ENCODE data around the gene ATP11A. TPM values are rescaled to one million over a fixed set of nuclear protein-coding genes. Genes with fewer than 3 reads are reported as not detected.
A peak's percentile ranks its signal among the peaks of the same experiment; 100 is the strongest.

The ATP11A gene
- total and polyA plus RNA-seq, 9 of the 15 experiments (the other 6 are each of a cell fraction or from before 2014, with no cell fraction given) = 0.38 to 34.2 (median 4.2) TPM

- TF ChIP-seq FOXO4 (CRISPR knock-in tag; IDR thresholded peaks at IDR 0.05) = no peak
- TF ChIP-seq ARID1B (IDR thresholded peaks at IDR 0.05) = peak; percentile 98
- peak; percentile 40; the same call in 1 of the 2 replicates for TF ChIP-seq ZBTB33 (CRISPR knock-in tag; IDR thresholded peaks at IDR 0.05)
- TF ChIP-seq DIDO1 (tag; IDR thresholded peaks at IDR 0.05; ENCODE audit: low read depth) = no peak
- peak; percentile 84 for TF ChIP-seq NBN (IDR thresholded peaks at IDR 0.05; ENCODE audit: low read depth)
- TF ChIP-seq, protein P1, sequence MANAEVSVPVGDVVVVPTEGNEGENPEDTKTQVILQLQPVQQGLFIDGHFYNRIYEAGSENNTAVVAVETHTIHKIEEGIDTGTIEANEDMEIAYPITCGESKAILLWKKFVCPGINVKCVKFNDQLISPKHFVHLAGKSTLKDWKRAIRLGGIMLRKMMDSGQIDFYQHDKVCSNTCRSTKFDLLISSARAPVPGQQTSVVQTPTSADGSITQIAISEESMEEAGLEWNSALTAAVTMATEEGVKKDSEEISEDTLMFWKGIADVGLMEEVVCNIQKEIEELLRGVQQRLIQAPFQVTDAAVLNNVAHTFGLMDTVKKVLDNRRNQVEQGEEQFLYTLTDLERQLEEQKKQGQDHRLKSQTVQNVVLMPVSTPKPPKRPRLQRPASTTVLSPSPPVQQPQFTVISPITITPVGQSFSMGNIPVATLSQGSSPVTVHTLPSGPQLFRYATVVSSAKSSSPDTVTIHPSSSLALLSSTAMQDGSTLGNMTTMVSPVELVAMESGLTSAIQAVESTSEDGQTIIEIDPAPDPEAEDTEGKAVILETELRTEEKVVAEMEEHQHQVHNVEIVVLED (CRISPR knock-in tag; IDR thresholded peaks at IDR 0.05) = no peak
- peak; percentile 97 for TF ChIP-seq SMARCA4 (IDR thresholded peaks at IDR 0.05)
- 0 out of 2 replicates have a peak, but pooled peaks have one; percentile 24 for TF ChIP-seq ESRRA (IDR thresholded peaks at IDR 0.05; ENCODE audit: borderline replicate concordance, low read depth)
- TF ChIP-seq MAFK (IDR thresholded peaks at IDR 0.05; ENCODE audit: low read length) = 0 out of 2 replicates have a peak, but pooled peaks have one; percentile 17
- peak; percentile 80 to 84 for TF ChIP-seq FOXK2 (conservative IDR thresholded peaks at IDR 0.05 in 1 of 2, IDR thresholded peaks at IDR 0.05 in 1 of 2; ENCODE audit: low read depth in 2 of 2)
- TF ChIP-seq HIVEP1 (CRISPR knock-in tag; IDR thresholded peaks at IDR 0.05) = no peak
- TF ChIP-seq POLR3G (IDR thresholded peaks at IDR 0.05; ENCODE audit: extremely low read depth, insufficient read length, insufficient replicate concordance) = no peak
- TF ChIP-seq ZBTB17 (CRISPR knock-in tag; IDR thresholded peaks at IDR 0.05) = peak; percentile 61; the same call in 1 of the 2 replicates
- peak; percentile 72 for TF ChIP-seq POLR2AphosphoS5 (IDR thresholded peaks at IDR 0.05; ENCODE audit: control insufficient read depth, insufficient read depth, low read depth, low read length)
- TF ChIP-seq NR1H2 (CRISPR knock-in tag; IDR thresholded peaks at IDR 0.05) = no peak
- TF ChIP-seq, protein P2, sequence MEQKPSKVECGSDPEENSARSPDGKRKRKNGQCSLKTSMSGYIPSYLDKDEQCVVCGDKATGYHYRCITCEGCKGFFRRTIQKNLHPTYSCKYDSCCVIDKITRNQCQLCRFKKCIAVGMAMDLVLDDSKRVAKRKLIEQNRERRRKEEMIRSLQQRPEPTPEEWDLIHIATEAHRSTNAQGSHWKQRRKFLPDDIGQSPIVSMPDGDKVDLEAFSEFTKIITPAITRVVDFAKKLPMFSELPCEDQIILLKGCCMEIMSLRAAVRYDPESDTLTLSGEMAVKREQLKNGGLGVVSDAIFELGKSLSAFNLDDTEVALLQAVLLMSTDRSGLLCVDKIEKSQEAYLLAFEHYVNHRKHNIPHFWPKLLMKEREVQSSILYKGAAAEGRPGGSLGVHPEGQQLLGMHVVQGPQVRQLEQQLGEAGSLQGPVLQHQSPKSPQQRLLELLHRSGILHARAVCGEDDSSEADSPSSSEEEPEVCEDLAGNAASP (IDR thresholded peaks at IDR 0.05) = no peak
- no peak for TF ChIP-seq POU5F1 (IDR thresholded peaks at IDR 0.05; ENCODE audit: borderline replicate concordance, low read depth, low read length, partially characterized antibody)
- TF ChIP-seq ZKSCAN8 (CRISPR knock-in tag; IDR thresholded peaks at IDR 0.05) = peak; percentile 97
- TF ChIP-seq ZBTB7A (IDR thresholded peaks at IDR 0.05; ENCODE audit: borderline replicate concordance, control insufficient read depth, low read depth, low read length) = 0 out of 2 replicates have a peak, but pooled peaks have one; percentile 12
- TF ChIP-seq SRSF3 (IDR thresholded peaks at IDR 0.05; ENCODE audit: insufficient read depth, low read length) = no peak
Measured at GRCh38 chr13:112711528-112712265, 21.9 kb downstream of the ATP11A start (continued).
